GM12878 (cell line): ENCODE measurements around the gene SPTBN1. TPM values are rescaled to one million over a fixed set of nuclear protein-coding genes. Genes with fewer than 3 reads are reported as not detected.
"Not testable (repeated sequence)": the region's sequence is repeated elsewhere in the genome, so short reads cannot be mapped to it uniquely, and the experiment has no call there.

Experiments used
- ATAC-seq: fragments of 200-7000 bp; cut with Tn5 transposase; 3 replicates; pipeline ENCODE4 v1.9.1; 2020; ENCODE audit warnings: mild to moderate bottlenecking, moderate library complexity
- BruUV-seq: library from RNA; stranded (reverse); fragments of 400-500 nt; replicated peaks from 2 replicates; lab custom pipeline; 2021; lab: Mats Ljungman, UMichigan
- CTCF ChIA-PET: fragments of 300-600 bp; sonication (Branson Sonifier 250); formaldehyde crosslinking; extraction: SDS; loops from one replicate; lab custom pipeline; 2021; ENCODE audit warnings: inconsistent platforms; lab: Yijun Ruan, JAX
- POLR2A ChIA-PET: fragments of 350-600 bp; formaldehyde crosslinking; extraction: SDS; loops from one replicate; lab custom pipeline; 2021; ENCODE audit warnings: inconsistent platforms; lab: Charles Lee
- RAD21 ChIA-PET: fragments of 300-600 bp; sonication (Branson Sonifier 250); formaldehyde crosslinking; loops from one replicate; lab custom pipeline; 2023; ENCODE audit warnings: antibody characterized with exemption; ENCODE audit not compliant: unreplicated experiment; lab: Charles Lee
- SMC1A ChIA-PET: fragments of 300-600 bp; sonication (Branson Sonifier 250); formaldehyde crosslinking; loops from one replicate; lab custom pipeline; 2023; ENCODE audit not compliant: unreplicated experiment, uncharacterized antibody; lab: Charles Lee
- DNase-seq: peaks from one replicate; pipeline ENCODE4 v3.0.0-alpha.2; 2011; ENCODE audit warnings: low read depth, low spot score
- FAIRE-seq: peaks from 3 replicates; lab custom pipeline; 2011; peaks lifted over from hg19 to GRCh38; lab: Jason Lieb, UNC
- H2AFZ ChIP-seq: 2 replicates; pipeline ENCODE4 v1.6.0; 2011; ENCODE audit warnings: low read depth, low read length, control low read depth; ENCODE audit not compliant: control insufficient read depth
- H3K27ac ChIP-seq: 2 replicates; pipeline ENCODE4 v1.5.1; 2011; ENCODE audit warnings: control low read depth; ENCODE audit not compliant: control insufficient read depth, insufficient read depth
- H3K27me3 ChIP-seq, 2 experiments: replicated peaks in 1 of 2; 2 replicates each; pipeline versions ENCODE4 v1.6.0 to v1.6.1; 2011; ENCODE audit warnings: low read length in 1 of 2; ENCODE audit not compliant: control insufficient read depth in 2 of 2, insufficient read depth in 2 of 2
- H3K36me3 ChIP-seq, 2 experiments: 2 replicates each; pipeline ENCODE4 v1.5.1; 2011; ENCODE audit warnings: low read length in 1 of 2; ENCODE audit not compliant: control insufficient read depth in 2 of 2, insufficient read depth in 2 of 2
- H3K4me1 ChIP-seq: 2 replicates; pipeline ENCODE4 v1.6.1; 2011; ENCODE audit warnings: mild to moderate bottlenecking, low read length, moderate library complexity, mixed read lengths; ENCODE audit not compliant: control insufficient read depth, insufficient read depth
- H3K4me2 ChIP-seq: 2 replicates; pipeline ENCODE4 v1.6.0; 2011; ENCODE audit warnings: control low read depth; ENCODE audit not compliant: control insufficient read depth, insufficient read depth
- H3K4me3 ChIP-seq: fragments of 200-600 bp; sonication (generic); 2 replicates; pipeline ENCODE4 v1.5.1; 2016
- H3K79me2 ChIP-seq: 2 replicates; pipeline ENCODE4 v1.6.0; 2011; ENCODE audit warnings: low read length; ENCODE audit not compliant: control insufficient read depth, insufficient read depth
- H3K9ac ChIP-seq: 2 replicates; pipeline ENCODE4 v1.8.0; 2011; ENCODE audit warnings: low read length, control low read depth, mixed read lengths; ENCODE audit not compliant: control insufficient read depth, insufficient read depth
- H3K9me3 ChIP-seq: replicated peaks from 3 replicates; pipeline ENCODE4 v1.5.1; 2011; ENCODE audit warnings: mild to moderate bottlenecking, low read length; ENCODE audit not compliant: control insufficient read depth, insufficient read depth
- H4K20me1 ChIP-seq: 2 replicates; pipeline ENCODE4 v1.6.0; 2011; ENCODE audit not compliant: control insufficient read depth, insufficient read depth
- CHD4 ChIP-seq: fragments of 200-600 bp; sonication (generic); IDR thresholded peaks from 2 replicates; pipeline ENCODE4 v1.6.1; 2016; ENCODE audit warnings: mild to moderate bottlenecking
- FOXM1 ChIP-seq: IDR thresholded peaks from 2 replicates; pipeline ENCODE4 v1.6.1; 2012; ENCODE audit warnings: low read depth, mild to moderate bottlenecking, inconsistent platforms, low read length, moderate library complexity
- IKZF1 ChIP-seq: fragments of 450-650 bp; conservative IDR thresholded peaks from 2 replicates; pipeline ENCODE4 v1.6.1; 2017; ENCODE audit warnings: antibody characterized with exemption, mild to moderate bottlenecking
- NFIC ChIP-seq: IDR thresholded peaks from 2 replicates; pipeline ENCODE4 v1.6.1; 2012; ENCODE audit warnings: low read depth, mild to moderate bottlenecking, inconsistent platforms, low read length, moderate library complexity
- WGBS: methylation state at CpG from one replicate; pipeline ENCODE4 v1.1.6; 2016; ENCODE audit warnings: low lambda C conversion rate; ENCODE audit not compliant: insufficient replicate concordance, insufficient coverage; ENCODE audit errors: missing lambda C conversion rate; 5-methylcytosine and 5-hydroxymethylcytosine counted together
- in situ Hi-C: fragments of 300-500 bp; cut with MboI; formaldehyde crosslinking; loops from 9 replicates; pipeline ENCODE4 v1.14.3; 2018; ENCODE audit warnings: mixed read lengths
- intact Hi-C: fragments of 100-400 bp; cut with micrococcal nuclease; formaldehyde crosslinking; loops from one replicate; pipeline ENCODE4 v1.14.2; 2022; ENCODE audit not compliant: unreplicated experiment
- polyA plus RNA-seq, 11 experiments: library from polyadenylated mRNA; depleted of rRNA in 4 of 11; unstranded in 6 of 11; stranded (reverse) in 5 of 11; fragments of >200 nt; fragmentation: Nextera tagmentation in 4 of 11; fragmentation: Illumina TruSeq in 1 of 11; extraction: Ambion mirVana in 4 of 11; extraction: Trizol in 1 of 11; gene quantifications; 1 replicate in 1 of 11; 2 replicates in 10 of 11; pipeline versions ENCODE4 v1.2.1 to v1.2.3, GENCODE V29; 2011 to 2016; ENCODE audit warnings: inconsistent platforms in 2 of 11, missing spikeins in 2 of 11, low read depth in 1 of 11
- total RNA-seq, 4 experiments: library from RNA; depleted of rRNA in 3 of 4; stranded (reverse); fragments of >200 nt in 3 of 4; fragmentation: Illumina TruSeq in 1 of 4; extraction: Trizol in 1 of 4; gene quantifications; 2 replicates each; pipeline versions ENCODE4 v1.2.1 to v1.2.3, GENCODE V29; 2013 to 2021
- TF ChIP-seq, protein P1 (sequence below): IDR thresholded peaks from 2 replicates; pipeline ENCODE4 v1.6.1; 2011; ENCODE audit warnings: borderline replicate concordance, low read depth, mild to moderate bottlenecking, moderate library complexity, low read length; ENCODE audit not compliant: insufficient read depth, poor library complexity, severe bottlenecking

The SPTBN1 gene
- total and polyA plus RNA-seq, 10 of the 15 experiments (the other 5 are each of a cell fraction or from before 2014, with no cell fraction given): 20.6 to 154 (median 76.7) TPM

DNA sequence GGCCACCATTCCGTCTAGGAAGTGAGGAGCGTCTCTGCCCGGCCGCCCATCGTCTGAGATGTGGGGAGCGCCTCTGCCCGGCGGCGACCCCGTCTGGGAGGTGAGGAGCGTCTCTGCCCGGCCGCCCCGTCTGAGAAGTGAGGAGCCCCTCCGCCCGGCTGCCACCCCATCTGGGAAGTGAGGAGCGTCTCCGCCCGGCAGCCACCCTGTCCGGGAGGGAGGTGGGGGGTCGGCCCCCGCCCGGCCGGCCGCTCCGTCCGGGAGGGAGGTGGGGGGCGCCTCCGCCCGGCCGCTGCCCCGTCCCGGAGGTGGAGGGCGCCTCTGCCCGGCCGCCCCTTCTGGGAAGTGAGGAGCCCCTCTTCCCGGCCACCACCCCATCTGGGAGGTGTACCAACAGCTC is 242.8 kb downstream of the SPTBN1 start:
- H3K4me1 ChIP-seq, SMC1A ChIA-PET, in situ Hi-C loops, H3K27me3 ChIP-seq, H4K20me1 ChIP-seq, H3K36me3 ChIP-seq, DNase-seq, H2AFZ ChIP-seq, POLR2A ChIA-PET, H3K27ac ChIP-seq, H3K4me3 ChIP-seq, H3K9ac ChIP-seq, H3K9me3 ChIP-seq, BruUV-seq, RAD21 ChIA-PET, H3K79me2 ChIP-seq, ATAC-seq, intact Hi-C loops, H3K4me2 ChIP-seq, FAIRE-seq: not testable (repeated sequence)
- CTCF ChIA-PET: interaction anchor here (1.0 kb wide), 1 partner anchor 9 kb away, joined by 3 read pairs; no protein-coding TSS in a partner anchor
- 80% methylated on average over 5 of the region's 37 CpGs for WGBS

DNA sequence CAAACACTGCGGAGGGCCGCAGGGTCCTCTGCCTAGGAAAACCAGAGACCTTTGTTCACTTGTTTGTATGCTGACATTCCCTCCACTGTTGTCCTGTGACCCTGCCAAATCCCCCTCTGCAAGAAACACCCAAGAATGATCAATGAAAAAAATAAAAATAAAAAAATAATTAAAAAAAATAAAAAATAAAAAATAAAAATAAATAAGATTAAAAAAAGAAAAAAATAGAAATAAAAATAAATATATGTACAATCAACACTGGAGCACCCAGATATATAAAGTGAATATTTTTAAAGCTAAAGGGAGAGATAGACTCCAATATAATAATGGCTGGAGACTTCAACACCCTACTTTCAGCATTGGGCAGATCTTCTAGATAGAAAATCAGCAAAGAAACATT is 243.5 kb downstream of the SPTBN1 start:
- TF ChIP-seq CHD4 (no peak), IKZF1 (no peak), FOXM1 (no peak), NFIC (no peak)
- TF ChIP-seq, protein P1, sequence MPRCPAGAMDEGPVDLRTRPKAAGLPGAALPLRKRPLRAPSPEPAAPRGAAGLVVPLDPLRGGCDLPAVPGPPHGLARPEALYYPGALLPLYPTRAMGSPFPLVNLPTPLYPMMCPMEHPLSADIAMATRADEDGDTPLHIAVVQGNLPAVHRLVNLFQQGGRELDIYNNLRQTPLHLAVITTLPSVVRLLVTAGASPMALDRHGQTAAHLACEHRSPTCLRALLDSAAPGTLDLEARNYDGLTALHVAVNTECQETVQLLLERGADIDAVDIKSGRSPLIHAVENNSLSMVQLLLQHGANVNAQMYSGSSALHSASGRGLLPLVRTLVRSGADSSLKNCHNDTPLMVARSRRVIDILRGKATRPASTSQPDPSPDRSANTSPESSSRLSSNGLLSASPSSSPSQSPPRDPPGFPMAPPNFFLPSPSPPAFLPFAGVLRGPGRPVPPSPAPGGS: no peak
- FAIRE-seq (no peak), ATAC-seq (no peak), DNase-seq (no peak)
- no peak overlapping the region for H3K9ac ChIP-seq
- BruUV-seq: no TSS peak
- no peak overlapping the region for H3K27ac ChIP-seq
- no peak overlapping the region for H3K4me2 ChIP-seq
- in situ Hi-C loops: loop anchor here (10.0 to 25.0 kb wide), 2 partner anchors 175 to 587 kb away; partner anchors contain the start of gene ACYP2
- ChIA-PET POLR2A (no interaction called here), SMC1A (no interaction called here), CTCF (interaction anchor here (1.1 kb wide), 1 partner anchor 34 kb away, joined by 5 read pairs; no protein-coding TSS in a partner anchor), RAD21 (no interaction called here)
- no peak overlapping the region for H2AFZ ChIP-seq
- no peaks in the 10 kb centered on the region for H3K4me1 ChIP-seq
- H3K4me3 ChIP-seq: no peak overlapping the region
- 100% methylated on average over 2 of the region's 2 CpGs for WGBS
- H3K36me3 ChIP-seq: no peaks in the 10 kb centered on the region
- H3K9me3 ChIP-seq: no peaks in the 10 kb centered on the region; the same call in 2 of the 3 replicates
- intact Hi-C loops: loop anchor here (5.0 kb wide), 1 partner anchor 492 kb away; no protein-coding TSS in a partner anchor
- no peaks in the 10 kb centered on the region for H3K27me3 ChIP-seq
- H3K79me2 ChIP-seq: no peaks in the 10 kb centered on the region
- no peaks in the 10 kb centered on the region; the same call in 1 of the 2 replicates for H4K20me1 ChIP-seq
